K562 (cell line): ENCODE measurements around the gene IQSEC3. TPM values are rescaled to one million over a fixed set of nuclear protein-coding genes. Genes with fewer than 3 reads are reported as not detected.

Experiments used
- ATAC-seq: fragments of 200-7000 bp; cut with Tn5 transposase; 3 replicates; pipeline ENCODE4 v1.9.1; 2020; ENCODE audit warnings: moderate library complexity
- BruUV-seq: library from RNA; stranded (reverse); fragments of 400-500 nt; replicated peaks from 2 replicates; lab custom pipeline; 2021; lab: Mats Ljungman, UMichigan
- CTCF ChIA-PET: fragments of 300-600 bp; formaldehyde crosslinking; extraction: SDS; loops from one replicate; lab custom pipeline; 2021; ENCODE audit warnings: low intra/inter-chr PET ratio; lab: Yijun Ruan, JAX
- POLR2A ChIA-PET: fragments of 300-600, 350-650 bp; sonication (Branson Sonifier 250); formaldehyde crosslinking; extraction: SDS; loops from one replicate; lab custom pipeline; 2021; ENCODE audit warnings: antibody characterized with exemption, inconsistent platforms; lab: Yijun Ruan, JAX
- DNase-seq, 4 experiments: peaks; one replicate each; pipeline versions ENCODE4 v3.0.0 to v3.0.0-alpha.2; 2011 to 2018; ENCODE audit warnings: low spot score in 3 of 4, mixed read lengths in 3 of 4; ENCODE audit errors: extremely low read depth in 1 of 4
- FAIRE-seq: peaks from 2 replicates; lab custom pipeline; 2011; peaks lifted over from hg19 to GRCh38; lab: Jason Lieb, UNC
- H2AFZ ChIP-seq: 2 replicates; pipeline ENCODE4 v1.6.0; 2011; ENCODE audit warnings: low read depth, low read length, control low read depth, inconsistent platforms
- H3K27ac ChIP-seq: fragments of 200-600 bp; 3 replicates; pipeline ENCODE4 v1.8.0; 2011; ENCODE audit warnings: low read depth, mild to moderate bottlenecking, control low read depth, inconsistent platforms, low read length, moderate library complexity, mixed read lengths; ENCODE audit errors: extremely low read depth
- H3K27me3 ChIP-seq, 2 experiments: fragments of 300-600 bp in 1 of 2; 2 replicates in 1 of 2; 3 replicates in 1 of 2; pipeline versions ENCODE4 v1.6.0 to v1.8.0; 2011; ENCODE audit warnings: inconsistent platforms in 2 of 2, low read length in 2 of 2, mild to moderate bottlenecking in 1 of 2, mixed read lengths in 1 of 2, moderate library complexity in 1 of 2; ENCODE audit not compliant: control insufficient read depth in 2 of 2, insufficient read depth in 2 of 2
- H3K36me3 ChIP-seq: fragments of 300-600 bp; 3 replicates; pipeline ENCODE4 v1.8.0; 2011; ENCODE audit warnings: mild to moderate bottlenecking, low read length, inconsistent platforms; ENCODE audit not compliant: control insufficient read depth, insufficient read depth
- H3K4me1 ChIP-seq, 2 experiments: fragments of 200-600 bp in 1 of 2; replicated peaks in 1 of 2; 2 replicates in 1 of 2; 3 replicates in 1 of 2; pipeline versions ENCODE4 v1.5.1 to v1.8.0; 2011; ENCODE audit warnings: inconsistent platforms in 2 of 2, low read length in 2 of 2, mild to moderate bottlenecking in 1 of 2, mixed read lengths in 1 of 2, moderate library complexity in 1 of 2; ENCODE audit not compliant: control insufficient read depth in 2 of 2, insufficient read depth in 2 of 2
- H3K4me2 ChIP-seq: 2 replicates; pipeline ENCODE4 v1.6.1; 2011; ENCODE audit warnings: low read length, control low read depth, inconsistent platforms, mixed read lengths; ENCODE audit not compliant: insufficient read depth
- H3K4me3 ChIP-seq: fragments of 200-600 bp; sonication (generic), shearing (Covaris generic); 2 replicates; pipeline ENCODE4 v1.5.1; 2016; ENCODE audit warnings: control low read depth, inconsistent platforms
- H3K79me2 ChIP-seq: fragments of 200-600 bp; 3 replicates; pipeline ENCODE4 v1.8.0; 2011; ENCODE audit warnings: low read length, inconsistent platforms; ENCODE audit not compliant: control insufficient read depth, insufficient read depth
- H3K9ac ChIP-seq, 2 experiments: 2 replicates each; pipeline versions ENCODE4 v1.6.0 to v1.6.1; 2011; ENCODE audit warnings: low read depth in 2 of 2, low read length in 2 of 2, control low read depth in 1 of 2, inconsistent platforms in 1 of 2, mild to moderate bottlenecking in 1 of 2, mixed read lengths in 1 of 2; ENCODE audit not compliant: insufficient read depth in 1 of 2
- H3K9me1 ChIP-seq: one replicate; pipeline ENCODE4 v1.6.0; 2011; ENCODE audit warnings: inconsistent platforms, mild to moderate bottlenecking, low read length, moderate library complexity; ENCODE audit not compliant: control insufficient read depth, insufficient read depth
- H3K9me3 ChIP-seq: replicated peaks from 2 replicates; pipeline ENCODE4 v1.5.1; 2011; ENCODE audit warnings: low read depth, low read length, inconsistent platforms; ENCODE audit not compliant: control insufficient read depth, insufficient read depth
- H4K20me1 ChIP-seq: replicated peaks from 2 replicates; pipeline ENCODE4 v1.6.1; 2011; ENCODE audit warnings: low read length, inconsistent platforms, mixed read lengths; ENCODE audit not compliant: control insufficient read depth, insufficient read depth
- ARHGAP35 ChIP-seq: fragments of 450-650 bp; IDR thresholded peaks from 2 replicates; pipeline ENCODE4 v1.6.1; 2018; ENCODE audit not compliant: partially characterized antibody
- DIDO1 ChIP-seq: fragments of 450-650 bp; IDR thresholded peaks from 2 replicates; pipeline ENCODE4 v1.6.1; 2016; ENCODE audit warnings: low read depth, missing biosample characterization, missing genetic modification characterization
- GATAD2B ChIP-seq: fragments of 450-650 bp; IDR thresholded peaks from 2 replicates; pipeline ENCODE4 v1.6.1; 2017; ENCODE audit warnings: mild to moderate bottlenecking, borderline replicate concordance
- HNRNPL ChIP-seq: fragments of 200-400 bp; formaldehyde crosslinking; IDR thresholded peaks from 2 replicates; pipeline ENCODE4 v1.6.1; 2017; ENCODE audit warnings: low read depth, mild to moderate bottlenecking, low read length
- MEIS2 ChIP-seq: fragments of 450-650 bp; IDR thresholded peaks from 2 replicates; pipeline ENCODE4 v1.6.1; 2014; ENCODE audit warnings: mild to moderate bottlenecking; ENCODE audit not compliant: partially characterized antibody
- NR2C1 ChIP-seq, 2 experiments: fragments of 450-650 bp; IDR thresholded peaks; 2 replicates each; pipeline ENCODE4 v1.6.1; 2017; ENCODE audit warnings: mild to moderate bottlenecking in 2 of 2, antibody characterized with exemption in 1 of 2, inconsistent platforms in 1 of 2, missing compliant biosample characterization in 1 of 2, missing genetic modification characterization in 1 of 2
- SP1 ChIP-seq: sonication (generic); formaldehyde crosslinking; IDR thresholded peaks from 2 replicates; pipeline ENCODE4 v1.8.1; 2022; ENCODE audit warnings: mild to moderate bottlenecking, missing genetic modification reagents
- YY1 ChIP-seq, 3 experiments: IDR thresholded peaks; 2 replicates each; pipeline ENCODE4 v1.6.1; 2011; ENCODE audit warnings: low read length in 2 of 3, mild to moderate bottlenecking in 2 of 3, moderate library complexity in 2 of 3, borderline replicate concordance in 1 of 3, control low read depth in 1 of 3, low read depth in 1 of 3; ENCODE audit not compliant: insufficient read depth in 3 of 3, insufficient replicate concordance in 2 of 3, control insufficient read depth in 1 of 3, insufficient read length in 1 of 3; ENCODE audit errors: extremely low read depth in 1 of 3
- ZKSCAN3 ChIP-seq: fragments of 250-450 bp; sonication (Bioruptor Pico); IDR thresholded peaks from 2 replicates; pipeline ENCODE4 v1.4.0; 2020
- ZNF133 ChIP-seq: fragments of 250-450 bp; sonication (Bioruptor Pico); IDR thresholded peaks from 2 replicates; pipeline ENCODE4 v1.4.0; 2020; ENCODE audit warnings: mild to moderate bottlenecking
- ZNF253 ChIP-seq: fragments of 250-450 bp; sonication (Bioruptor Pico); conservative IDR thresholded peaks from 2 replicates; pipeline ENCODE4 v1.6.1; 2021; ENCODE audit warnings: mild to moderate bottlenecking
- ZNF583 ChIP-seq: fragments of 250-450 bp; sonication (Bioruptor Pico); IDR thresholded peaks from 2 replicates; pipeline ENCODE4 v1.4.0; 2020
- ZNF778 ChIP-seq: fragments of 450-650 bp; formaldehyde crosslinking; IDR thresholded peaks from 2 replicates; pipeline ENCODE4 v1.4.0; 2020; ENCODE audit warnings: mild to moderate bottlenecking, moderate library complexity
- WGBS: fragments of 100-300 bp; shearing (Covaris generic); methylation state at CpG from one replicate; pipeline ENCODE4 v1.1.6; 2016; ENCODE audit warnings: low coverage, mixed read lengths; ENCODE audit not compliant: insufficient coverage; ENCODE audit errors: missing lambda C conversion rate; 5-methylcytosine and 5-hydroxymethylcytosine counted together
- in situ Hi-C: fragments of 300-500 bp; cut with MboI; formaldehyde crosslinking; loops from 4 replicates; pipeline ENCODE4 v1.15.0; 2018; ENCODE audit warnings: inconsistent platforms, mixed read lengths
- intact Hi-C: fragments of 100-400 bp; cut with micrococcal nuclease; formaldehyde crosslinking; loops from 2 replicates; pipeline ENCODE4 v1.14.2; 2022
- polyA plus RNA-seq, 8 experiments: library from polyadenylated mRNA; depleted of rRNA in 4 of 8; stranded (reverse) in 5 of 8; unstranded in 3 of 8; fragments of >200 nt; fragmentation: Nextera tagmentation in 2 of 8; fragmentation: Illumina TruSeq in 1 of 8; extraction: Ambion mirVana in 2 of 8; extraction: Trizol in 1 of 8; gene quantifications; 2 replicates each; pipeline versions ENCODE4 v1.2.1 to v1.2.3, GENCODE V29; 2011 to 2014; ENCODE audit warnings: inconsistent platforms in 1 of 8, missing spikeins in 1 of 8
- total RNA-seq, 7 experiments: library from RNA; depleted of rRNA in 6 of 7; stranded (reverse); fragments of >200 nt in 6 of 7; fragmentation: Illumina TruSeq in 2 of 7; extraction: Trizol in 2 of 7; gene quantifications; 2 replicates each; pipeline versions ENCODE4 v1.2.1 to v1.2.3, GENCODE V29; 2011 to 2021; ENCODE audit warnings: low replicate concordance in 1 of 7
- TF ChIP-seq, protein P1 (sequence below): sonication (generic); formaldehyde crosslinking; IDR thresholded peaks from 2 replicates; pipeline ENCODE4 v1.8.0; 2022; ENCODE audit warnings: mild to moderate bottlenecking, missing genetic modification reagents
- TF ChIP-seq, protein P2 (sequence below): fragments of 250-450 bp; sonication (Bioruptor Pico); IDR thresholded peaks from 2 replicates; pipeline ENCODE4 v1.5.0; 2021; ENCODE audit warnings: mild to moderate bottlenecking, moderate library complexity

IQSEC3 gene
- total and polyA plus RNA-seq, 9 of the 15 experiments (the other 6 are each of a cell fraction or from before 2014, with no cell fraction given), result under 0.01 to 0.25 (median 0.08) TPM; not detected in 3

DNA sequence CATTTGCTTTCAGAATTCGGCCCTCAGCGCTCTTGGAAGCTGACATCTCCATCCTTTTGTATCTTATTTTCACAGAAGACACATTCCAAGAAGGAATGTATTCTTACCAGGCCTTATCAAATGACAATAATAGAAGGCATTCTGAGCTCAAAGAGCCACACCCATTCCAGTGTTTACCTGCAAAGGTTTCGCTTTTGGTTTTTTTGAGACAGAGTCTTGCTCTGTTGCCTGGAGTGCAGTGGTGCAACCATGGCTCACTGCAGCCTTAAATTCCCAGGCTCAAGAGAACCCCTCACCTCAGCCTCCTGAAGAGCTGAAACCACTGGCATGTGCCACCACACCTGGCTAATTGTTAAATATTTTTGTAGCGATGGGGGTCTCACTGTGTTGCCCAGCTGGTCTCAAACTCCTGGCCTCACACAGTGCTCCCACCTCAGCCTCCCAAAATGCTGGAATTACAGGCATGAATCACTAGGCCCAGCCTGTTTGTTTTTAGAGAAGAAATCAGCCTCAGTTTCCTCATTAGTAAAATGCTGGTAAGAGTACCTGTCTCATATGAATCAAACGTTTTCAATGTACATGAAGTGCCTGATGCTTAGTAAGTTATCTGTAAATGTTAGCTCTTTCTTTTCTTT lies 78.2 kb downstream of the IQSEC3 start:
- in situ Hi-C loops (no loop called here), intact Hi-C loops (no loop called here)
- ChIA-PET POLR2A (no interaction called here), CTCF (no interaction called here)
- Histone ChIP-seq H3K4me2 (no peak overlapping the region), H2AFZ (no peak overlapping the region), H3K4me1 (no peaks in the 10 kb centered on the region; a peak in 1 of 5 replicates), H3K9ac (no peak overlapping the region), H3K4me3 (no peak overlapping the region), H3K27ac (no peak overlapping the region), H3K9me1 (no peaks in the 10 kb centered on the region), H3K27me3 (peaks cover 16 to 57% of the 10 kb centered on the region in 2 experiments), H3K9me3 (no peaks in the 10 kb centered on the region), H3K36me3 (no peaks in the 10 kb centered on the region), H3K79me2 (no peaks in the 10 kb centered on the region), H4K20me1 (no peaks in the 10 kb centered on the region)
- no peak for ATAC-seq
- DNase-seq, result no peak
- no TSS peak for BruUV-seq
- WGBS, result 6% methylated on average over 5 of the region's 5 CpGs
- no peak for FAIRE-seq
- TF ChIP-seq ZNF253 (no peak), SP1 (CRISPR knock-in tag) (no peak), ZKSCAN3 (no peak), MEIS2 (no peak), DIDO1 (tag) (no peak), GATAD2B (no peak), ZNF583 (no peak), ZNF778 (CRISPR knock-in tag) (no peak), ZNF133 (CRISPR knock-in tag) (no peak), YY1 (IDR thresholded peaks at IDR 0.05; ENCODE audit: borderline replicate concordance in 1 of 3, control insufficient read depth in 1 of 3, extremely low read depth in 1 of 3, insufficient read depth in 3 of 3, insufficient read length in 1 of 3, insufficient replicate concordance in 2 of 3, low read depth in 1 of 3, low read length in 2 of 3) (no peak), ARHGAP35 (no peak), NR2C1 (IDR thresholded peaks at IDR 0.05) (no peak), NR2C1 (tag; IDR thresholded peaks at IDR 0.05) (no peak), HNRNPL (no peak)
- TF ChIP-seq, protein P1, sequence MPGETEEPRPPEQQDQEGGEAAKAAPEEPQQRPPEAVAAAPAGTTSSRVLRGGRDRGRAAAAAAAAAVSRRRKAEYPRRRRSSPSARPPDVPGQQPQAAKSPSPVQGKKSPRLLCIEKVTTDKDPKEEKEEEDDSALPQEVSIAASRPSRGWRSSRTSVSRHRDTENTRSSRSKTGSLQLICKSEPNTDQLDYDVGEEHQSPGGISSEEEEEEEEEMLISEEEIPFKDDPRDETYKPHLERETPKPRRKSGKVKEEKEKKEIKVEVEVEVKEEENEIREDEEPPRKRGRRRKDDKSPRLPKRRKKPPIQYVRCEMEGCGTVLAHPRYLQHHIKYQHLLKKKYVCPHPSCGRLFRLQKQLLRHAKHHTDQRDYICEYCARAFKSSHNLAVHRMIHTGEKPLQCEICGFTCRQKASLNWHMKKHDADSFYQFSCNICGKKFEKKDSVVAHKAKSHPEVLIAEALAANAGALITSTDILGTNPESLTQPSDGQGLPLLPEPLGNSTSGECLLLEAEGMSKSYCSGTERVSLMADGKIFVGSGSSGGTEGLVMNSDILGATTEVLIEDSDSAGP (CRISPR knock-in tag), result no peak
- TF ChIP-seq, protein P2, sequence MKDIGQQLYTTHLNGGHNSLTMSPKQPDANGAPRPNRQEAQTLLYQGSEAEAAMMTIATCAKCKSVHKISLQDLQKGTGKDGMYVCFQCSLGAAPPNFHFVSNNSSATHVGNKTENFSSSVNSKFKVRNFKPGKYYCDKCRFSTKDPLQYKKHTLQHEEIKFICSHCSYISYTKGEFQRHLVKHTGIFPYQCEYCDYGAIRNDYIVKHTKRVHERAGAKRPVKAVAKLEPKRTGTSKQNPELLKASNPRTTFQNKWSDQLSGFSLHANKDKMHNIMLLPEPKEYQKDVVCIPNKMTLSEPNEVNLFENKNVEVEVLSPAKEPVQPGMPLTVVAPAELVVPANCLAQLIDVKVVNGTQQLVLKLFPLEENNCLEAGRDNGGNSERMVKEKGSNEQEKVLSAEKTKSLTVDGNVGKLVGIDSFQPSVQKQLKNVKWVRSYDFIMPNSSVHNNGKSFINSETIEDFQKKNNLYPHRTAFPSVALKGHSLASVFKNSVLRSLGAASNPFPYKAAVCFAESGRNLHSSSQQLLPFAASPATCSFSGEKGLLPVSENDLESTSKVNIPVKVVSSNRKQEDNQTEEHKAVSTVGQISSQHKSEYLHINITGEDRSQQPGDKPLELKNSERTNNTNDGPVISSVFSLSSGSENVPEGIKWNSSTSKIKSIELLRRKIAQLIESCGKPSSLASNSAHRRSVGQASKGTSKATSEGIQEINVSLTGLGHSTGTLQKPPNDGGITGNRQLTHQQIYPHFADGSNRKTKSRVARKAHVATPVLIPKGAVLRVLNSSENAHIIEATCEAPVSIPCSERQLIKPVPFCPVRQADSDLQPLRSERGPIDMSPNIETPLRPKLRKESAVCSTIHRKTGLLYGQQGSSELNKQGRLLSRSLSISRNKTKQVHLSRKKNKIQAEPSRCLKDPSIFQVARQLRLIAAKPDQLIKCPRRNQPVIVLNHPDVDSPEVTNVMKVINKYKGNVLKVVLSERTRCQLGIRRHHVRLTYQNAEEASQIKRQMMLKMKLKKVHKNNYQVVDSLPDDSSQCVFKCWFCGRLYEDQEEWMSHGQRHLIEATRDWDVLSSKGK (CRISPR knock-in tag), result no peak
